Lower lobe of right lung (tissue), 2 donors: ENCODE data around the gene COL5A1. TPM values are rescaled to one million over a fixed set of nuclear protein-coding genes. Genes with fewer than 3 reads are reported as not detected.

ENCODE experiments used
- ATAC-seq, 2 donors: fragments of 200-7000 bp; cut with Tn5 transposase; one replicate each; pipeline ENCODE4 v1.9.1; 2020 to 2022; ENCODE audit warnings: mild to moderate bottlenecking in 2 of 2, moderate library complexity in 2 of 2
- DNase-seq: peaks from one replicate; pipeline ENCODE4 v3.0.0-alpha.2; 2020
- H3K27ac ChIP-seq: fragments of 200-600 bp; one replicate; pipeline ENCODE4 v1.8.0; 2022
- H3K27me3 ChIP-seq: fragments of 200-600 bp; one replicate; pipeline ENCODE4 v1.8.0; 2022; ENCODE audit warnings: low read depth
- H3K36me3 ChIP-seq: fragments of 200-600 bp; one replicate; pipeline ENCODE4 v1.8.0; 2022; ENCODE audit warnings: mild to moderate bottlenecking
- H3K4me1 ChIP-seq: fragments of 200-600 bp; one replicate; pipeline ENCODE4 v1.8.0; 2022
- H3K4me3 ChIP-seq: fragments of 200-600 bp; one replicate; pipeline ENCODE4 v1.8.0; 2022; ENCODE audit warnings: mild to moderate bottlenecking
- H3K9me3 ChIP-seq: fragments of 200-600 bp; one replicate; pipeline ENCODE4 v1.8.0; 2022
- CTCF ChIP-seq: fragments of 200-600 bp; IDR thresholded peaks from one replicate; pipeline ENCODE4 v1.8.0; 2022; ENCODE audit warnings: antibody characterized with exemption, mild to moderate bottlenecking
- intact Hi-C: fragments of 100-400 bp; cut with DNase I; formaldehyde crosslinking; loops from one replicate; pipeline ENCODE4 v1.11.0; 2022
- microRNA-seq: library from miRNA; unstranded; fragments of <30 nt; microRNA quantifications from one replicate; pipeline ENCODE4 v1.2.0, GENCODE V29; 2020; ENCODE audit warnings: borderline number of aligned reads
- total RNA-seq: library from RNA; stranded (reverse); fragmentation: NEBNext Ultra II Directional; extraction: Animal tissue kit (Norgen Biotek cat#: 25700); gene quantifications from one replicate; pipeline ENCODE4 v1.2.1, GENCODE V29; 2021
- donor health status: DM: no; HTN: yes; CAD: no; lungs with severe emphysema.

The COL5A1 gene
- total RNA-seq, 1 donor from 2014 or later, result 29.0 TPM

- no peaks in the 10 kb centered on the region for H3K36me3 ChIP-seq
- DNase-seq (peak; percentile 20), ATAC-seq (no peak)
- no peaks in the 10 kb centered on the region for H3K9me3 ChIP-seq
- no peak overlapping the region for H3K4me3 ChIP-seq
- H3K27ac ChIP-seq, result no peak overlapping the region
- H3K4me1 ChIP-seq, result peaks cover 15% of the 10 kb centered on the region
- intact Hi-C loops, result no loop called here
- no peaks in the 10 kb centered on the region for H3K27me3 ChIP-seq
- TF ChIP-seq CTCF, result no peak
Observed at GRCh38 chr9:134891713-134892112, 250.1 kb downstream of the COL5A1 start.

- TF ChIP-seq CTCF, result no peak
- Histone ChIP-seq H3K4me1 (peaks cover 20% of the 10 kb centered on the region), H3K27me3 (no peaks in the 10 kb centered on the region), H3K36me3 (no peaks in the 10 kb centered on the region), H3K27ac (no peak overlapping the region), H3K4me3 (no peak overlapping the region), H3K9me3 (no peaks in the 10 kb centered on the region)
- DNase-seq (peak; percentile 33), ATAC-seq (no peak)
- intact Hi-C loops, result no loop called here
Observed at GRCh38 chr9:134892221-134892620, 250.6 kb downstream of the COL5A1 start.

GRCh38 chr9:134892820-134893420 lies 251.3 kb downstream of the COL5A1 start:
- Histone ChIP-seq H3K36me3 (no peaks in the 10 kb centered on the region), H3K27ac (no peak overlapping the region), H3K9me3 (no peaks in the 10 kb centered on the region), H3K4me3 (no peak overlapping the region), H3K4me1 (peaks cover 25% of the 10 kb centered on the region), H3K27me3 (no peaks in the 10 kb centered on the region)
- no peak for ATAC-seq
- no peak for TF ChIP-seq CTCF
- intact Hi-C loops, result no loop called here
- no peak for DNase-seq

Small RNA genes within 50 kb of the gene (microRNA-seq; reads per million reads assigned to microRNA genes)
- gene MIR3689A (not detected), gene MIR3689B (not detected), gene MIR3689C (not detected), gene MIR3689D1 (not detected), gene MIR3689D2 (not detected), gene MIR3689E (not detected), gene MIR3689F (not detected)

Other genes starting within 250 kb of the COL5A1 start
- gene FCN2, start 239.0 kb downstream of the COL5A1 start, total RNA-seq, result not detected